ENCODE results near the gene MIER2. TPM values are rescaled to one million over a fixed set of nuclear protein-coding genes. Genes with fewer than 3 reads are reported as not detected.

Gene MIER2
- total RNA-seq, 1 experiment from 2014 or later: not detected

DNA sequence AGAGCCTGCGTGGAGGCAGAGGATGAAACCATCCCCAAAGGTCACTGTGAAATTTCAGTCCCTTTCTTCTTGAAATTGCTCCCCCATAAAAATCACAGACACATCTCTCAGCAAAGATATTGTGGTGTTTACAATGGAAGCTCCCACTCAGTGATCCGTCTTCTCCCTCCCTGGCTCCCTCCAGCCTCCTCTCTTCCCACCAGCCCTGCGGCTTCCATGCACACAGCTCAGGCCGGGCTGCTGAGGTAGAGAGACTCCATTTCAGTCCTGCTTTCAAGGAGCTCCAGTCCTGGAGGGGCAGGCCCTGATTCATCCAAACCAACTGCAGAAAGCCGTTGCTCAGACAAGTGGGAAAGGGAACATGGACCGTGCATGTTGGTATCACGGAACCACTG is 24.0 kb upstream of the MIER2 start:
- H3F3A ChIP-seq (ENCODE audit: low read length, unreplicated experiment): no peaks in the 10 kb centered on the region
- H4K20me1 ChIP-seq (ENCODE audit: low read length): no peaks in the 10 kb centered on the region
- no peaks in the 10 kb centered on the region for H3K36me3 ChIP-seq (ENCODE audit: low read depth, low read length)
- ChIA-PET CTCF (no interaction called here), POLR2A (ENCODE audit: unreplicated experiment) (interaction anchor here (0.7 kb wide), 1 partner anchor 12 kb away, joined by 5 read pairs; no protein-coding TSS in a partner anchor)
- H3K27ac ChIP-seq (ENCODE audit: low read length): no peak overlapping the region
- intact Hi-C loops (cut with micrococcal nuclease): no loop called here
- TF ChIP-seq EZH2 (IDR thresholded peaks at IDR 0.05; ENCODE audit: low read length, unreplicated experiment) (no peak), EZH2phosphoT487 (IDR thresholded peaks at IDR 0.05; ENCODE audit: borderline replicate concordance, low read length) (no peak)
- TF ChIP-seq, protein P1, sequence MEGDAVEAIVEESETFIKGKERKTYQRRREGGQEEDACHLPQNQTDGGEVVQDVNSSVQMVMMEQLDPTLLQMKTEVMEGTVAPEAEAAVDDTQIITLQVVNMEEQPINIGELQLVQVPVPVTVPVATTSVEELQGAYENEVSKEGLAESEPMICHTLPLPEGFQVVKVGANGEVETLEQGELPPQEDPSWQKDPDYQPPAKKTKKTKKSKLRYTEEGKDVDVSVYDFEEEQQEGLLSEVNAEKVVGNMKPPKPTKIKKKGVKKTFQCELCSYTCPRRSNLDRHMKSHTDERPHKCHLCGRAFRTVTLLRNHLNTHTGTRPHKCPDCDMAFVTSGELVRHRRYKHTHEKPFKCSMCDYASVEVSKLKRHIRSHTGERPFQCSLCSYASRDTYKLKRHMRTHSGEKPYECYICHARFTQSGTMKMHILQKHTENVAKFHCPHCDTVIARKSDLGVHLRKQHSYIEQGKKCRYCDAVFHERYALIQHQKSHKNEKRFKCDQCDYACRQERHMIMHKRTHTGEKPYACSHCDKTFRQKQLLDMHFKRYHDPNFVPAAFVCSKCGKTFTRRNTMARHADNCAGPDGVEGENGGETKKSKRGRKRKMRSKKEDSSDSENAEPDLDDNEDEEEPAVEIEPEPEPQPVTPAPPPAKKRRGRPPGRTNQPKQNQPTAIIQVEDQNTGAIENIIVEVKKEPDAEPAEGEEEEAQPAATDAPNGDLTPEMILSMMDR (conservative IDR thresholded peaks at IDR 0.05; ENCODE audit: low read depth, low read length): no peak
- no peak overlapping the region for H3K4me3 ChIP-seq (ENCODE audit: low read length)
- no peaks in the 10 kb centered on the region for H3K9me3 ChIP-seq (ENCODE audit: low read length)
- no peak overlapping the region for H2AFZ ChIP-seq (ENCODE audit: low read length)
- DNase-seq (no peak), ATAC-seq (no peak)
- no peak overlapping the region for H3K9ac ChIP-seq (ENCODE audit: low read length)
- no peak overlapping the region for H3K4me2 ChIP-seq (ENCODE audit: low read length)
- H3K27me3 ChIP-seq (ENCODE audit: low read length): 0 out of 2 replicates have a peak, but pooled peaks cover 11% of the 10 kb centered on the region
- no peaks in the 10 kb centered on the region for H3K79me2 ChIP-seq (ENCODE audit: low read length)
- no peaks in the 10 kb centered on the region for H3K4me1 ChIP-seq (ENCODE audit: insufficient read depth, low read length)
- no TSS peak for BruUV-seq (replicated peaks)
- no peaks in the 10 kb centered on the region for H3K9me2 ChIP-seq (replicated peaks; ENCODE audit: low read length)

DNA sequence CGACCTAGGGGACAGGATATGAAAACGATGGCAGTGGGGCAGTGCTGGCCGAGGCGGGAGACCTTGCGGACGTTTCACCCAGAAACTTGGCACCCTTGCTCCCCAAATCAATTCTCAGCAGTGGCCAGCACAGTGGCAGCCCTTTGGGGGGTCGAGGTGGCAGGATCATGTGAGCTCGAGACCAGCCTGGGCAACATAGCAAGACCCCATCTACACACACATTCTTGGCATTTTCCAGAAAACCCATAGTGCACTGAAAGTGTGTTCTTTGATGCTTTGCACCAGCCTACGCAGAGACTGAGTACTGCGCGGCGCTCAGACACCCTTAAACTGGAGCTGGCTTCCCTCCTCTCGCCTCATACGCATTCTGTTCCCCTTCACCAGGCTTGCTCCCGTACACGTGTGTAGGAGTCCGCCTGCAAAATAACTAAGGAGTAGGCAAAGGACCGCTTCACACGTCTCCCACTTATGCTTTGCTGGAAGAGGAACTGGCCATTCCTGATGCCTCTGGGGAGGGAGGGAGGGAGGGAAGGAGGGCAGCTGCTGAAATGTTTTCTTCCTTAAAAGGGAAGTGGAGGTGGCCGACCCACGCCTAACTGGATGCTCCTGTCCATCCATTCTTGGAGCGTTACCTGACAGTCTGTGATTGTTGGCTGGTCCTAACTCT is 23.5 kb upstream of the MIER2 start:
- no peak overlapping the region for H3K27ac ChIP-seq (ENCODE audit: low read length)
- H3K9ac ChIP-seq (ENCODE audit: low read length): no peak overlapping the region
- H3K4me3 ChIP-seq (ENCODE audit: low read length): no peak overlapping the region
- no peaks in the 10 kb centered on the region for H4K20me1 ChIP-seq (ENCODE audit: low read length)
- H2AFZ ChIP-seq (ENCODE audit: low read length): no peak overlapping the region
- DNase-seq (no peak), ATAC-seq (no peak)
- TF ChIP-seq, protein P1 (conservative IDR thresholded peaks at IDR 0.05; ENCODE audit: low read depth, low read length): no peak
- TF ChIP-seq EZH2phosphoT487 (IDR thresholded peaks at IDR 0.05; ENCODE audit: borderline replicate concordance, low read length) (no peak), EZH2 (IDR thresholded peaks at IDR 0.05; ENCODE audit: low read length, unreplicated experiment) (no peak)
- H3K9me2 ChIP-seq (replicated peaks; ENCODE audit: low read length): no peaks in the 10 kb centered on the region
- no peaks in the 10 kb centered on the region for H3K79me2 ChIP-seq (ENCODE audit: low read length)
- POLR2A ChIA-PET (ENCODE audit: unreplicated experiment): no interaction called here
- CTCF ChIA-PET: no interaction called here
- H3K36me3 ChIP-seq (ENCODE audit: low read depth, low read length): no peaks in the 10 kb centered on the region
- H3F3A ChIP-seq (ENCODE audit: low read length, unreplicated experiment): no peaks in the 10 kb centered on the region
- H3K9me3 ChIP-seq (ENCODE audit: low read length): no peaks in the 10 kb centered on the region
- BruUV-seq (replicated peaks): no TSS peak
- no peak overlapping the region for H3K4me2 ChIP-seq (ENCODE audit: low read length)
- no peaks in the 10 kb centered on the region for H3K4me1 ChIP-seq (ENCODE audit: insufficient read depth, low read length)
- H3K27me3 ChIP-seq (ENCODE audit: low read length): 0 out of 2 replicates have a peak, but pooled peaks cover 8% of the 10 kb centered on the region
- intact Hi-C loops (cut with micrococcal nuclease): no loop called here

DNA sequence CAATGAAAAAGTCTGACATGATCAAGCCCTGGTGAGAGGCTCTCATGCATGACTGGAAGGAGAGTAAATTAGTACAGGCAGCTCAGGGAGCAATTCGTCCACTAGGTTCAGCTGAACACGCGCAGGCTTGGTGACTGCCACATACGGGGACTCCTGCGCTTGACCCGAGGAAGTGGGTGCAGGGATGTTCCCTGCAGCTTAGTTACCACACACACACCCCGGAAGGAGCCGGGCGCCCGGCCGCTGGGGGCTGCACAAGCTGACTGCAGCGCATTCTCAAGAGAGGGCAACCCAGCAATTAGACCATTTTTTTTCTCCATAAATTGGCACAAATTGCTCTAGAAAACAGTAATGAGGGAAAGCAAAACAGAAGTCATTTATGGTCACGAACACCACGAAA is 23.0 kb upstream of the MIER2 start:
- POLR2A ChIA-PET (ENCODE audit: unreplicated experiment): no interaction called here
- Histone ChIP-seq H3K9ac (ENCODE audit: low read length) (no peak overlapping the region), H3K4me3 (ENCODE audit: low read length) (no peak overlapping the region), H3K27me3 (ENCODE audit: low read length) (0 out of 2 replicates have a peak, but pooled peaks cover 3% of the 10 kb centered on the region), H4K20me1 (ENCODE audit: low read length) (no peaks in the 10 kb centered on the region), H3F3A (ENCODE audit: low read length, unreplicated experiment) (no peaks in the 10 kb centered on the region), H3K27ac (ENCODE audit: low read length) (no peak overlapping the region), H2AFZ (ENCODE audit: low read length) (no peak overlapping the region), H3K4me2 (ENCODE audit: low read length) (no peak overlapping the region), H3K36me3 (ENCODE audit: low read depth, low read length) (no peaks in the 10 kb centered on the region), H3K9me2 (replicated peaks; ENCODE audit: low read length) (no peaks in the 10 kb centered on the region), H3K79me2 (ENCODE audit: low read length) (no peaks in the 10 kb centered on the region), H3K4me1 (ENCODE audit: insufficient read depth, low read length) (no peaks in the 10 kb centered on the region), H3K9me3 (ENCODE audit: low read length) (no peaks in the 10 kb centered on the region)
- intact Hi-C loops (cut with micrococcal nuclease): no loop called here
- DNase-seq: no peak
- no peak for ATAC-seq
- TF ChIP-seq, protein P1 (conservative IDR thresholded peaks at IDR 0.05; ENCODE audit: low read depth, low read length): no peak
- no peak for TF ChIP-seq EZH2 (IDR thresholded peaks at IDR 0.05; ENCODE audit: low read length, unreplicated experiment)
- TF ChIP-seq EZH2phosphoT487 (IDR thresholded peaks at IDR 0.05; ENCODE audit: borderline replicate concordance, low read length): no peak
- BruUV-seq (replicated peaks): no TSS peak
- CTCF ChIA-PET: no interaction called here
